Thoracic aorta (tissue), 2 donors: ENCODE measurements around the gene DRG2. TPM values are rescaled to one million over a fixed set of nuclear protein-coding genes. Genes with fewer than 3 reads are reported as not detected.

Experiments
- ATAC-seq: fragments of 150-250 bp; one replicate; pipeline ENCODE4 v1.8.0; 2017; ENCODE audit warnings: low read depth; ENCODE audit not compliant: insufficient number of reproducible peaks, low FRiP score
- DNase-seq: peaks from one replicate; pipeline ENCODE4 v3.0.0-alpha.2; 2020; ENCODE audit warnings: low spot score
- H3K27ac ChIP-seq, 2 donors: fragments of 200-600 bp; sonication (generic); 1 replicate in 1 of 2; 2 replicates in 1 of 2; pipeline ENCODE4 v1.5.1; 2016; ENCODE audit warnings: mild to moderate bottlenecking in 2 of 2, moderate library complexity in 2 of 2
- H3K27me3 ChIP-seq: fragments of 200-600 bp; sonication (generic); replicated peaks from 2 replicates; pipeline ENCODE4 v1.6.0; 2016; ENCODE audit warnings: mild to moderate bottlenecking; ENCODE audit not compliant: insufficient read depth
- H3K36me3 ChIP-seq: fragments of 200-600 bp; sonication (generic); one replicate; pipeline ENCODE4 v1.5.1; 2016
- H3K4me1 ChIP-seq, 2 donors: fragments of 200-600 bp; sonication (generic); 1 replicate in 1 of 2; 2 replicates in 1 of 2; pipeline versions ENCODE4 v1.5.1 to v1.6.0; 2016; ENCODE audit warnings: low read depth in 2 of 2, mild to moderate bottlenecking in 1 of 2; ENCODE audit not compliant: control insufficient read depth in 1 of 2
- H3K4me3 ChIP-seq: fragments of 200-600 bp; sonication (generic); 2 replicates; pipeline ENCODE4 v1.5.1; 2016; ENCODE audit warnings: mild to moderate bottlenecking
- H3K9me3 ChIP-seq: fragments of 200-600 bp; sonication (generic); 2 replicates; pipeline ENCODE4 v1.5.1; 2016
- CTCF ChIP-seq: fragments of 200-600 bp; sonication (generic); IDR thresholded peaks from one replicate; pipeline ENCODE4 v1.5.1; 2019; ENCODE audit warnings: antibody characterized with exemption
- total RNA-seq, 2 donors: library from RNA; depleted of rRNA; stranded (reverse); fragments of >200 nt; gene quantifications; one replicate each; pipeline versions ENCODE4 v1.1.0 to v1.2.3, GENCODE V29; 2016

The DRG2 gene
- total RNA-seq, 2 donors from 2014 or later, result 42.3 to 55.6 TPM

GRCh38 chr17:18093616-18094408, 6.1 kb downstream of the DRG2 start:
- no peak for ATAC-seq
- Histone ChIP-seq H3K9me3 (no peaks in the 10 kb centered on the region), H3K36me3 (peaks cover 35% of the 10 kb centered on the region)

GRCh38 chr17:18094409-18094807, 6.7 kb downstream of the DRG2 start:
- H3K36me3 ChIP-seq, result peaks cover 41% of the 10 kb centered on the region

More at GRCh38 chr17:18093616-18094408, 6.1 kb downstream of the DRG2 start:
- Histone ChIP-seq H3K27me3 (no peaks in the 10 kb centered on the region), H3K27ac (no peak overlapping the region), H3K4me3 (no peak overlapping the region), H3K4me1 (peaks cover 0 to 8% of the 10 kb centered on the region in 2 donors)
- TF ChIP-seq CTCF, result no peak
- DNase-seq, result no peak

GRCh38 chr17:18099516-18099915, 11.8 kb downstream of the DRG2 start:
- Histone ChIP-seq H3K4me3 (no peak overlapping the region), H3K4me1 (no peaks in the 10 kb centered on the region), H3K27ac (no peak overlapping the region), H3K27me3 (no peaks in the 10 kb centered on the region), H3K9me3 (no peaks in the 10 kb centered on the region), H3K36me3 (peaks cover 40% of the 10 kb centered on the region)
- no peak for TF ChIP-seq CTCF
- ATAC-seq (no peak), DNase-seq (no peak)

More at GRCh38 chr17:18094409-18094807, 6.7 kb downstream of the DRG2 start:
- Histone ChIP-seq H3K9me3 (no peaks in the 10 kb centered on the region), H3K4me3 (no peak overlapping the region), H3K4me1 (peaks cover 0 to 2% of the 10 kb centered on the region in 2 donors), H3K27me3 (no peaks in the 10 kb centered on the region), H3K27ac (no peak overlapping the region)
- TF ChIP-seq CTCF, result no peak
- DNase-seq, result no peak
- ATAC-seq, result no peak

- TF ChIP-seq CTCF, result no peak
- no peaks in the 10 kb centered on the region for H3K27me3 ChIP-seq
- H3K4me1 ChIP-seq, result no peaks in the 10 kb centered on the region
- DNase-seq, result no peak
- peaks cover 46% of the 10 kb centered on the region for H3K36me3 ChIP-seq
- ATAC-seq, result no peak
- no peak overlapping the region for H3K4me3 ChIP-seq
- no peak overlapping the region for H3K27ac ChIP-seq
- no peaks in the 10 kb centered on the region for H3K9me3 ChIP-seq
Measured at GRCh38 chr17:18100616-18101015, 12.9 kb downstream of the DRG2 start.

- no peak for TF ChIP-seq CTCF
- Histone ChIP-seq H3K4me3 (no peak overlapping the region), H3K4me1 (no peaks in the 10 kb centered on the region), H3K9me3 (no peaks in the 10 kb centered on the region), H3K27ac (no peak overlapping the region), H3K27me3 (no peaks in the 10 kb centered on the region), H3K36me3 (peaks cover 52% of the 10 kb centered on the region)
- DNase-seq, result no peak
- ATAC-seq, result no peak
Measured at GRCh38 chr17:18101828-18102227, 14.1 kb downstream of the DRG2 start.
